COLO829 (cell line): ENCODE measurements around the gene SMPDL3B.

Experiments used
- DNase-seq: peaks from one replicate; pipeline ENCODE4 v3.0.0; 2012; ENCODE audit warnings: low spot score

Gene SMPDL3B

GRCh38 chr1:27934818-27935549 is at the start of gene SMPDL3B:
SMPDL3B (plus strand) TSS chr1:27935000; CDS start chr1:27935184, 184 bp downstream.
- no peak for DNase-seq

- DNase-seq: no peak
These were observed 49.7 kb upstream of the SMPDL3B start for GRCh38 chr1:27885114-27885528.

- no peak for DNase-seq
These were observed 49.0 kb upstream of the SMPDL3B start for GRCh38 chr1:27885621-27886352.

DNA sequence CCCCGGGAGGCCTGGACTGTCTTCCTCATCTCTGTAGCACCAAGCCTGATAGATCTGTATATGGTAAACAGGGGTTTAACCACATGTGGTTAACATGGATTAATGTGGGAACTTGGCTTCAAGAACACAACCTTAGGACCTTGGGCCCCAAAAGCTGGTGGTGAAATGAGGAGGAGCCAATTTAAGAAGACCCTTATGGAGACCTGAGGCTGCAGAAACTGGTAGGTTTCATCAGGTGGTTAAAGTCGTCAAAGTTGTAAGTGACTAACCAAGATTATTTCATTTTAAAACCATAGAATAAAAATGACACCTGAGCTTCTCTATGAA is 48.5 kb upstream of the SMPDL3B start:
- DNase-seq: no peak

DNA sequence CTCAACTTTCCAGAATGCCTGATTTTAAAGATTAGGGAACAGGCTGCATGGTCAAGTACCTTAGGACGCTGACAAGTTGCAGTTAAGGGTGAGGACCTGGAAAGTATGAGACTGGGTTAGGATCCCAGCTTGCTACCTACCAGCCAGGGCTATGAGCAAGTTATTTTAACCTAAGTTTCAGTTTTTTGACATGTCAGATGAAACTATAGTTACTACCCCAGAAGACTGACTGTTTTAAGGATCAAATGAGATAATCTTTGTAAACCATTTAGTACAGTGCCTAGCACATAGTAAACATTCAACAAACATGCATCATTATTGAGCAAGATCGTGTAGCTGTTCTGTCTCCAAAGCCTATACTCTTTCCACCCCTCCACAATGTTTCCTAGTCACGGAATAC is 48.1 kb upstream of the SMPDL3B start:
- DNase-seq: no peak

DNA sequence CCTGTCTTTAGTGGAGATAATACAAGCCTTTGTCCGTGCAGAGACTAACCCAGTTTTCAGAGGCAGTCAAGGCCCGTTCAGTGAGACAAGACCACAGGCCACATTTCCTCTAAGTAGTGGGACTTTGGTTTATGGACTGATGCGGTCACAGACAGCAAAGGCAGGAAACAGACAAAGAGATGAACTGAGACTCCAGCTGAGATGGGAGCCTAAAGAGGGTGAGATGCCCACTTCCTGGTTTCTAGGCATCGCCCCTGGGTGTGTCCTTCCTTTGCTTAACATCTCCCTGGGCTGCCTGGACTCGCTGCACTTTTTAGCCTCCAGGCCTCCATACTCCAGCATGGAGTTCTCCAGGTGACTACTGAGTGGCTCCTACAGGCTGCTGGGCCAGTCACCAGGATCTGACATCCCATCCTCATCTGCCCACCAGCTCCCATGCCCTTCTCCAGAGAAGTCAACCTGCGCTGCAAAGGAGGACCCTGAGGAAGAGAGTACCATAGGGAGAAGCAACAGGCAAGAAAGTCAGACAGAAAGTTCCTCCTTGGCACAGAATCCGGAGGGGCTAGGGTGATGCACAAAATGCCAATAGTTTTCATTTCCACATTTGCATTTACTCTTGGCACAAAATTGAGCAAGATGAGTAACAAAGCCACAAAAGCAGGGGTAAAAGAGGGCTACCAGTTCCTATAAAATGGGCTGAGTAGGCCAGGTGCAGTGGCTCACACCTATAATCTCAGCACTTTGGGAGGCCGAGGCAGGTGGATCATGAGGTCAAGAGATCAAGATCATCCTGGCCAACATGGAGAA is 47.4 kb upstream of the SMPDL3B start:
- no peak for DNase-seq

DNA sequence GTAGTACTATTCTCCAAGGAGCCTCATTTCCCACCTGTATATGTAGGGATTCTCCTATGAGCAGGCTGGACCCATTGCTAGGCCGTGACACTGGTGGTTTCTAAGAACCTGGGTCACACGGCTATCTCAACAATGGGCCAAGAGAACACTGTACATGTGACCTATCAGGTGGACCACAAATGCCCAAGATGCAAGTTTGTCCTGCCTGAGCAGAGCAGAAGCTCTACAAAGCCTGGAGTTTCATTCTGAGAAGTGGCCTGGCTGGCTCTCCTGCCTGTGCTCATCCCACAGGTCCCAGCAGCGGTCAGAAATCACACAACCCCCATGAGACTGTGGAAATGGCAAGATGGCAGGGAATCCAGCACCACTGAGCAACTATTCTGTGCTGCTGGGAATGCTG is 45.3 kb upstream of the SMPDL3B start:
- DNase-seq: no peak

DNA sequence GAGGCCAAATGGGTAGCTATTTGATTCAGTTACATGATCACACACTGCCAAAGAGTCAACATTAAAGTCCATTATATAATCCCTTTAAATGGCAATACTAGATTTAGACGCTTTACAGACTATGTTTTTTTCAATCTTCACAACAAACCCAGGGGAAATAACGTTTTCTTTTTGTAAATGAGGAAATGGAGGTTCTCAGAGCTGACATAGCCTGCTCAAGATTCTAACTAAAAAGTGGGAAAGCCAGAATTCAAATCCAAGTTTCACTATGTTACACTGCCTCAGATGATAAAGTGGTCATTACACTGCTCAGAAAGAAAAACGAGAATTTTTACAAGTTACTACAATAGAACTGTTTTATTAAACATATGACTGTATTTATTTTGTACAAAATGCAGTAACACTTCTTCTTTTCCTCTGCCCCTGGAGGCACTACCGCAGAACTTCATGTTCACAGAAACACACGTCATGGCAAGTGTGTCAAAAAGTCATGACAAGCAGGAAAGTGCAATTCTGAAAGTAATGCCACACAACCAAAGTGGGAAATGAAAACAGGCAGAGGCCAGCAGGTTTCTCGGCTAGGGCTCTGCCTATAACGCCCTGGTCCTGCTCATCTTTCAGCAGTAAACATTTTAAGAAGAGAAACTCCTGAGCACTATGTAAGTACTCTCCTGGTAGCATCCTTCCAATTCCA is 43.5 kb upstream of the SMPDL3B start:
- DNase-seq: no peak

GRCh38 chr1:27894521-27894920 is 40.3 kb upstream of the SMPDL3B start:
- no peak for DNase-seq

- DNase-seq: no peak
These were observed 28.0 kb upstream of the SMPDL3B start for GRCh38 chr1:27906759-27907158.

- no peak for DNase-seq
These were observed 22.4 kb upstream of the SMPDL3B start for GRCh38 chr1:27912429-27912828.

DNA sequence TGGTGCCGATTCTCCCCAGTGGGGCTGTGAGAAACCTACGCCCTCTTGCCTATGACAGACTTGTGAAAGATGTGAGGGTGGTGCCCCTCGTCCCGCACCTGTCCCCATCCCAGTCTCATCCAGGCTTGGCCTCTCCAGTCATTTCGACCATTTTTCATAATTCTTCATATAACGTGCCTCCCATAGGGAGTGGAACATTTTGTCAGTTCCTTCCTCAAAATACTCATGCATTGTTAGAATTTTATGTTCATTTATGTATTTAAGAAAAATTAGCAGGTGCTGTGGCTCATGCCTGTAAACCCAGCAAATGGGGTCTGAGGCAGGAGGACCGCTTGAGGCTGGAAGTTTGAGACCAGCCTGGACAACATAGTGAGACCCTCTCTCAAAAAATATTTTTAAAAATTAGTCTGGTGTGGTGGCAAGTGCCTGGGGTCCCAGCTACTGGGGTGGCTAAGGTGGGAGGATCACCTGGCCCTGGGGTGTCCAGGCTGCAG is 19.7 kb upstream of the SMPDL3B start:
- no peak for DNase-seq

DNA sequence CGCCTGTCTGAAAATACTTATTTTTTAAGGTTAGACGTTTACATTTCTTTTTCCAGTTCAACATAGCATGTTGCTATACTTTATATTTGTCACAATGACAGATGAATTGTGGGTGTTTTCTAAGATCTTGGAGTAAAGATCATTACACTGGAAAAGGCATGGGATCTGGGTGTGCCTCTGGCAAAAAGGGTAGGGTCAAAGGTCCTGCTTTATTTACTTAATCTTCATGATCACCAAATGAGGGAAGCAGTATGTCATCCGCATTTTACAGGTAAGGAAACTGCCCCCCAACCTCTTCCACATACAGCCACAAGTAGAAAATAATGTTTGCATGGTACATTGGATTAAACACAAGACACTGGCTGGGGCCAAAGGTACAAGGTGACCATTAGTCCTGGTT is 12.5 kb upstream of the SMPDL3B start:
- no peak for DNase-seq

DNA sequence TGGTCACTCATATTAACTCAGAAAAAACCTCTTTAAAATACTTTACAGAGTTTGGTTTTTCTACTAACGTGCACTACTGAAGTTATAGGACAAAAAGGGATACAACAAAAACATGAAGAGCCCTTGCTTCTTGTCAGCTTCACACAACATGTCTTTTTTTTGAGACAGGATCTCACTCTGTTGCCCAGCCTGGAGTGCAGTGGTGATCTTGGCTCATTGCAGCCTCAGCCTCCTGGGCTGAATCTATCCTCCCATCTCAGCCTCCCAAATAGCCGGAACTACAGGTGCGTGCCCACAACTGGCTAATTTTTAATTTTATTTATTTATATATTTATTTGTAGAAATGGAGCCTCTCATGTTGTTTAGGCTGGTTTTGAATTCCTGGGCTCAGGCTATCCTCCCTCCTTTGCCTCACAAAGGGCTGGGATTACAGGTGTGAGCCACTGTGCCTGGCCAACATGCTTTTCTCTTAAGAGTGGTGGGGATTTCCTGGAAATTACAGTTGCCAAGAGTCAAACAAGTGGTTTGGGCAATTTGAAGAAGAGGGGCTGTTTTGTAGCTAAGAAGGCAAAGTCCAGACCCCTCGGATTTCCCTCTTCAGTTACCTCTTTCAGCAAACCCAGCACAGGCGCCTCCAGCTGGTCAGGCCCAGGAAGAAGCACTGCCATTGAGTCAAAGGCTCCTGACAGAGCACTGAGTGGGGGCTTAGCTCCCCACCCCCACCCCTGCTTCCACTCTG is 6.4 kb upstream of the SMPDL3B start:
- DNase-seq: no peak

DNA sequence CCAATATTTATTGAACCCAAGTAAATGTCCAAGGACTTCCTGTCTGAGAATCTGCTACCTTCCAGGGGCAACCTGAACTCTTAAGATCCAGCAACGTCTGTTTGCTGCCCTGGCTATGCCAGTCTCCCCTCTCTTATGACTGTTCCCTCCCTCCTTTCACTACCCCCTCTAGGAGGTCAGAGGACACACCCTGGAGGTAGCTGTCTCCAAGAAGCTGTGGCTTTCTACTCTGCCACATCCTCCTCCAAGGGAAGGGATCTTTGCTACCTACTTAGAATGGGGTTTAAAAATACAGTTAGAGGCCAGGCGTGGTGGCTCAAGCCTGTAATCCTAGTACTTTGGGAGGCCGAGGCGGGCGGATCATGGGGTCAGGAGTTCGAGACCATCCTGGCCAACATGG is 3.6 kb upstream of the SMPDL3B start:
- no peak for DNase-seq

- DNase-seq: no peak
These were observed 3.0 kb upstream of the SMPDL3B start for GRCh38 chr1:27931759-27932158.

- DNase-seq: no peak
These were observed 921 bp downstream of the SMPDL3B start for GRCh38 chr1:27935721-27936120.

- DNase-seq: no peak
These were observed 1.6 kb downstream of the SMPDL3B start for GRCh38 chr1:27936370-27936769.

GRCh38 chr1:27937524-27937836 is 2.7 kb downstream of the SMPDL3B start:
- DNase-seq: no peak

DNA sequence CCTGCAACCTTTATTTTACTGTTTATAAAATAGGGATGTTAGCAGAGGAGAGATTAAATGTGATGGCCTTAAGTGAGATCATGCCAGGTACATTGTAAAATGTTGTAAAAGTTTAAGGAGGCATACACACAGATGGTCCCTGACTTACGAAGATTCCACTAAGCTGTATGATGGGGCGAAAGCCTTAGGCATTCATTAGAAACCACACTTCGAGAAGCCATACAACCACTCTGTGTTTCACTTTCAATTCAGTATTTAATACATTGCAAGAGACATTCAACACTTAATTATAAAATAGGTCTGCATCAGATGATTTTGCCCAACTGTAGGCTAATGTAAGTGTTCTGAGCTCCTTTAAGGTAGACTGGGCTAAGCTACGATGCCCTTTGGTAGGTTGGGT is 3.7 kb downstream of the SMPDL3B start:
- DNase-seq: no peak

DNA sequence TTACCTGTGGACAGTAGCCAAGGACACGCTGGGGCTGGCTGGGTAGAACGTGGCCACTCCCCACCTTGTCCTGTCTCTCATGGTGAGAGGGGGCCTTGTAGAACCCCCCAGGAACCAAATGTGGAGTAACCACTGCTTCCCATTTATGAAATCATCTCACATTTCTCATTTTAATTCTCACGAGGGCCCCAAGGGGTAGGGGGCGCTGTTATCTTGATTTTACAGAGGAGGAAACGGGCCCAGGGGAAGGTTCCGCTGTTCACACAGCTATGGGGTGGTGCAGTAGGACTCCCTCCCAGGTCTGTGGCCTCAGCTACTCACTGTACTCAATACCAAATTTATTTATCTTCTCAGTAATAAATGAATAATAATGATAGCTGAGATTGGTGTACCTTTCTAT is 5.5 kb downstream of the SMPDL3B start:
- no peak for DNase-seq
